ENCODE data around the gene RTBDN.
"Not testable (repeated sequence)": the region's sequence is repeated elsewhere in the genome, so short reads cannot be mapped to it uniquely, and the experiment has no call there.

DNA sequence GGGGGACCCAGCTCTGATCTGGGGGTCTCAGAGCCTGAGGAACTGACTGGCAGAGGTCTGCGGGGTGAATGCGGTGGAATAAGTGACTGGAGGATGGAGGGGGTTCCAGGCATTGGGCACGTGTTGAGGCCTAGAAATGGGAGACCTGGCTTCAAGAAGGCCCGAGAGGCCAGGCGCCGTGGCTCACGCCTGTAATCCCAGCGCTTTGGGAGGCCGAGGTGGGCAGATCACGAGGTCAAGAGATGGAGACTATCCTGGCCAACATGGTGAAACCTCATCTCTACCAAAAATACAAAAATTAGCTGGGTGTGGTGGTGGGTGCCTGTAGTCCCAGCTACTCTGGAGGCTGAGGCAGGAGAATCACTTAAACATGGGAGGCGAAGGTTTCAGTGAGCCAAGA lies 16.6 kb downstream of the RTBDN start:
- TF ChIP-seq, protein P1, sequence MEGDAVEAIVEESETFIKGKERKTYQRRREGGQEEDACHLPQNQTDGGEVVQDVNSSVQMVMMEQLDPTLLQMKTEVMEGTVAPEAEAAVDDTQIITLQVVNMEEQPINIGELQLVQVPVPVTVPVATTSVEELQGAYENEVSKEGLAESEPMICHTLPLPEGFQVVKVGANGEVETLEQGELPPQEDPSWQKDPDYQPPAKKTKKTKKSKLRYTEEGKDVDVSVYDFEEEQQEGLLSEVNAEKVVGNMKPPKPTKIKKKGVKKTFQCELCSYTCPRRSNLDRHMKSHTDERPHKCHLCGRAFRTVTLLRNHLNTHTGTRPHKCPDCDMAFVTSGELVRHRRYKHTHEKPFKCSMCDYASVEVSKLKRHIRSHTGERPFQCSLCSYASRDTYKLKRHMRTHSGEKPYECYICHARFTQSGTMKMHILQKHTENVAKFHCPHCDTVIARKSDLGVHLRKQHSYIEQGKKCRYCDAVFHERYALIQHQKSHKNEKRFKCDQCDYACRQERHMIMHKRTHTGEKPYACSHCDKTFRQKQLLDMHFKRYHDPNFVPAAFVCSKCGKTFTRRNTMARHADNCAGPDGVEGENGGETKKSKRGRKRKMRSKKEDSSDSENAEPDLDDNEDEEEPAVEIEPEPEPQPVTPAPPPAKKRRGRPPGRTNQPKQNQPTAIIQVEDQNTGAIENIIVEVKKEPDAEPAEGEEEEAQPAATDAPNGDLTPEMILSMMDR (IDR thresholded peaks at IDR 0.05 in 4 of 5, conservative IDR thresholded peaks at IDR 0.05 in 1 of 5): not testable (repeated sequence)
- TF ChIP-seq POLR2A (IDR thresholded peaks at IDR 0.05): not testable (repeated sequence)

Measured in gastrocnemius medialis (tissue), 4 donors.